ENCODE data around the gene CCR5AS.

Gene CCR5AS

GRCh38 chr3:46378426-46378942 lies 28.4 kb downstream of the CCR5AS start:
- DNase-seq (ENCODE audit: low spot score) = peak; percentile 82

- DNase-seq (ENCODE audit: low spot score) = no peak
These were observed 31.1 kb downstream of the CCR5AS start for GRCh38 chr3:46375814-46376213.

GRCh38 chr3:46375218-46375617 lies 31.6 kb downstream of the CCR5AS start:
- DNase-seq (ENCODE audit: low spot score) = no peak

- DNase-seq (ENCODE audit: low spot score) = no peak
These were observed 32.1 kb downstream of the CCR5AS start for GRCh38 chr3:46374755-46375154.

- DNase-seq (ENCODE audit: low spot score) = no peak
These were observed 34.1 kb downstream of the CCR5AS start for GRCh38 chr3:46372492-46373359.

- DNase-seq (ENCODE audit: low spot score) = no peak
These were observed 35.1 kb downstream of the CCR5AS start for GRCh38 chr3:46371519-46372340.

- no peak for DNase-seq (ENCODE audit: low spot score)
These were observed 35.9 kb downstream of the CCR5AS start, which contains the start of gene CCR5 for GRCh38 chr3:46370839-46371518. TSS of gene CCR5 (plus strand) at chr3:46370946. CDS start at chr3:46372903, 1,957 bp downstream.

- no peak for DNase-seq (ENCODE audit: low spot score)
These were observed 37.2 kb downstream of the CCR5AS start for GRCh38 chr3:46369675-46370132.

- DNase-seq (ENCODE audit: low spot score) = no peak
These were observed 37.7 kb downstream of the CCR5AS start for GRCh38 chr3:46369151-46369550.

- DNase-seq (ENCODE audit: low spot score) = peak; percentile 82
These were observed 38.3 kb downstream of the CCR5AS start for GRCh38 chr3:46368569-46368968.

GRCh38 chr3:46367811-46368210 lies 39.1 kb downstream of the CCR5AS start:
- no peak for DNase-seq (ENCODE audit: low spot score)

GRCh38 chr3:46365737-46366524 lies 40.9 kb downstream of the CCR5AS start:
- no peak for DNase-seq (ENCODE audit: low spot score)

- no peak for DNase-seq (ENCODE audit: low spot score)
These were observed 41.8 kb downstream of the CCR5AS start for GRCh38 chr3:46365041-46365440.

- DNase-seq (ENCODE audit: low spot score) = no peak
These were observed 45.2 kb downstream of the CCR5AS start for GRCh38 chr3:46361408-46362283.

GRCh38 chr3:46360907-46361306 lies 46.0 kb downstream of the CCR5AS start:
- no peak for DNase-seq (ENCODE audit: low spot score)

GRCh38 chr3:46359733-46360493 lies 47.0 kb downstream of the CCR5AS start:
- DNase-seq (ENCODE audit: low spot score) = peak; percentile 67

GRCh38 chr3:46358466-46358865 lies 48.4 kb downstream of the CCR5AS start:
- no peak for DNase-seq (ENCODE audit: low spot score)

- DNase-seq (ENCODE audit: low spot score) = no peak
These were observed 50.0 kb downstream of the CCR5AS start for GRCh38 chr3:46356909-46357308.

GRCh38 chr3:46356276-46356675 lies 50.6 kb downstream of the CCR5AS start:
- no peak for DNase-seq (ENCODE audit: low spot score)

Data from Ammon's horn (tissue), 1 donor.